HUDEP-2 (cell line): ENCODE results near the gene HOXD1.

ENCODE experiments used
- DNase-seq, 76 experiments: peaks; one replicate each; lab custom pipeline; 2025; ENCODE audit not compliant: unreplicated experiment in 76 of 76; lab: John Stamatoyannopoulos, UW

Gene HOXD1

DNA sequence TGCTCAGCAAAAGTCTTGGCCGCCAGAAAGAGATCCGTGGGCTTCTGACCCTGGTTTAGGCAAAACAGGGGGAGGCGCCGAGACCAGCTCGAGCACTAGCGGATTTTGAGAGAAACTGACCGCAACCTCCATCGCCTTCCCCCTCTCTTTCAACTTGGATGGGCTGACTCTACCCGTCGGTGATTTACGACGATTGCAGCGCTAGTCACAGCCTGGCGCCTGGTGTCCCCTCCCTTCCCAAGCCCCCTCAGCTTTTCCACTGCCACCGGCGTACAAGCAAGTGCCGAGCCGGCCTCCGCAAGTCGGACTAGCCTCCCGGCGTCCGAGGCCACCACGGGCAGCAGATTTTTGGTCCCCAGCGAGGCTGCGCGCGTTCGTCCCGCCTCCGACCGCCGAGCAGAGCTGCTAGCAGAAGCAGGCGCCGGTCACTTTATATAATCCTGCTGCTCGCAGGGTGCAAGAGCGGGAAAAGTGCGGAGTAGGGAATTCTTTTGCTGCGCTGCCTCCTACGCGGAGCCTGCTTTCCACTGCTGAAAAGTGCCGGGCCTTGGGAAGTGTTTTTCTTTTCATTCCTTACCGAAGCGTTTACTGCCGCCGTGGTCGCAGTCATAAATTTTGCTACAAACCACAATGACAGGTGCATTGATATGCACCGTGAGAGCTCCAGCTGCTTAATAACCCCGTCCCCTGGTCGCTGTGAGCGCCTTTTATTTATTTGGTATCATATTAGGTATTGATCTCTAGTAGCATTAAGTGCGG lies 23.7 kb upstream of the HOXD1 start:
- no peak for DNase-seq

DNA sequence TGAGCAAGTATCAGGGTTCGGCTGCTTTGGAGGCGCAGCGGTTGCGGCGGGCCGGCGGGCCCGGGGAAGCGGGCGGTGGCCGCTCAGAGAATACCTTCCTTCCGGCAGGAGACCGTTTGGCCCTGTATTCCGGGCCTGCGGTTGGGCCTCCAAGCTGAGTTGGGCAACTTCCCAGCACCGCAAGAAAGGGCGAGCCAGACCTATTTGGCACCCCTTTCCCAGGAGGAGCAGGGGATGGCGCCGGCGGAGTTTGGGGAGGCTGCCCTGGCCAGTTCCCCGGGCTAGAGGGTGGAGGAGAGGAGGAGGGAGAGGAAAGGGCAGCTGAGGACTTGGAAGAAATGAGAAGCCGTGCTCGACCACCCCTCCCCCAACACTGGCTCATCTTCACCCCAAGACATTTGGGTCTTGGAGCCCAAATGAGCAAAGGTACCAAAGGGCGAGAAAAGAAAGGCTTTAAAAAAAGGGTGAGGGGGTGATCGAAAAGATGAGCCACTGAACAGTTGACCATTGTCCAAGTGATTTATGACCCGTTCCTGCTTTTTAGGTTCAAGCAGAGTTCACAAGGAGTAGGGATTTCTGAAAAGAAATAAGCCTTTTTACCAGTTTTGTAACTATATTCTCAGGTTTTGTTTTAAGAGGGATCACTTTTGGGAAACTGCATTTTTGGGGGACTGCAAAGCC lies 23.0 kb upstream of the HOXD1 start:
- DNase-seq, result no peak

DNA sequence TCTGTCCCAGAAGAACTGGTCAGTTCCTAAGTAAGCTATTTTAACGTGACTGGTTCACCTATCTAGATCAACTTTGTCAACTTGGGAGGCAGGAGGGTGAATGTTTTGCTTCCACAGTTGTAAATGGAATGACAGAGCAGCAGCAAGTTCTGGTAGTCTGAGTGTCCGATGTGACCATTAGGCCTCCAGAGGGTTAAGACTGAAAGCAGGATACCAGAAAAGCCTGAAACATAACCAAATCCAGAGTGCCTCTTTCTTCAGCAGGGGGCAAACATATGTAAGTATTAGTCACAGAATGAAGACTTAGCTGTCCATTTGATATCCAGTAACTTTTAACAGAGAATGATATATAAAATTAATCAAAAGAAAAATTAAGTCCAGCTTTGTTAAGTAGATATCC lies 22.2 kb upstream of the HOXD1 start:
- no peak for DNase-seq

DNA sequence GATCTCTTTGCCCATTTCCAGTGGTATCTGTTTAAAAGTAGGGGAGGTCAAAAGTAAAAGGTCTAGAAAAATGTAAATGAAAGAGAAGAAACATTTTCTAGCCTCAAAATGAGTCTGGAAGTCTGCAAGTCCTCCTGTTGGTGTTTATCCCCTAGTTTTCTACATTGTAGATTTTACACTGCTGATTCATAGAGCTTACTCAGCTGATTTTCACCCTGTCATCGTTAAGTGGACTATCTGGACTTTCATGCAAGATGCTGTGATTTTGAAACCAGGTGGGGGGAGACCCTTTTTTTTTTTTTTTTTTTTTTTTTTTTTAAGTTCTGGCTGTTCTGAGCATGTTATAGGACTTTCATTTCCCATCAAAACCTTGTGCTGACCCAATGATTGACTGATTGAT lies 21.1 kb upstream of the HOXD1 start:
- no peak for DNase-seq

DNA sequence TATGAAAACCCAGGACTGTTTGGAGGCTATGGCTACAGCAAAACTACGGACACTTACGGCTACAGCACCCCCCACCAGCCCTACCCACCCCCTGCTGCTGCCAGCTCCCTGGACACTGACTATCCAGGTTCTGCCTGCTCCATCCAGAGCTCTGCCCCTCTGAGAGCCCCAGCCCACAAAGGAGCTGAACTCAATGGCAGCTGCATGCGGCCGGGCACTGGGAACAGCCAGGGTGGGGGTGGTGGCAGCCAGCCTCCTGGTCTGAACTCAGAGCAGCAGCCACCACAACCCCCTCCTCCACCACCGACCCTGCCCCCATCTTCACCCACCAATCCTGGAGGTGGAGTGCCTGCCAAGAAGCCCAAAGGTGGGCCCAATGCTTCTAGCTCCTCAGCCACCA lies 19.3 kb upstream of the HOXD1 start:
- DNase-seq, result no peak

DNA sequence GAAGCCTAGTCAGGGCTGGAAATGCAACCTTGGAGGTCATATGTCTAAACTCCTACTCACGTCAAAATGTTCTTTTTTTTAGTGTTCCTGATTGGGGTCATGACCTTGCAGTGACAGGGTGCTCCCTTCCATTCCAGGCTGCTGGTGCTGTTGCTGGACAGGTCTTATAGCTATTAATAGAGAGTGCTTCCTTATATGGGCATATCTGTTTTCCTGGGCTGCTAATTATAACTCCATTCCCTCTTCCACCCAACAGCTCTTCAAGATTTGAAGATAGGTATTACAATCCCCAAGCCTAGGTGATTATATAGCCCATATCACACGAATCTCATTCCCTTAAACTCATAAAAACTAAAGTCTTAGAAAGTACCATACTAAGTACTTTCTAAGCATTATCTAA lies 18.8 kb upstream of the HOXD1 start:
- DNase-seq, result no peak

DNA sequence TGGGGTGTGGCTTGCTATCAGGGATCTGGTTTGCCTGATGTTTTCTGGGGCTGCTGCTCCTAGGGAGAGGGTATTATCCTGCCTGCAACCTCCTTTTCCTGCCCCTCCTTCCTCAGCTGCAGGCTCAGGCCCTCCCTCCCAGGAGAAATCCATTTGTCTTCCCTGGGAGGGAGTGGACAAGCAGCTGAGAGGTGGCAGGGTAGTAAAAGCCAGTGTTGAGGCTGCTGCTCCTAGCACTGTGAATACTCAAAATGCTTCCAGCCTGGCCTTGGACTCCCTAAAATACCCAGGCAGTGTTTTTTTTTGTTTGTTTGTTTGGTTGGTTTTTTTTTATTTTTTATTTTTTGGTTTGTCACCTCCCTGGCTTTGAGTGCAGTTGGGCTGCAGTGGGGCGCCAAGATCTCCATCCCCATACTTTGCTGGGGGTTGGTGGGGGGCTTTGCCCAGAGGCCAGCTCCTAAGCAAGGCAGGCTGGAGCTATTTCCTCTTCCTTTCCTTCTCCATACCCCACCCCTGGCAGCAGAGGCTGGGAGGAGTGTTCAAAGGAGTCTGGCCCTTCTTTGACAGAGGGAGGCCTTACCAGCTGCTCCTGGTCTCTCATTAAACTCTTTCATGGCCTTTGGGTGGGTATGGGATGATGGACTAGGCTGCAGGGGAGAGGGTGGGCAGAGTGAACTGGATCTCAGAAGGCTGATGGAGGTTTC lies 17.7 kb upstream of the HOXD1 start:
- no peak for DNase-seq

DNA sequence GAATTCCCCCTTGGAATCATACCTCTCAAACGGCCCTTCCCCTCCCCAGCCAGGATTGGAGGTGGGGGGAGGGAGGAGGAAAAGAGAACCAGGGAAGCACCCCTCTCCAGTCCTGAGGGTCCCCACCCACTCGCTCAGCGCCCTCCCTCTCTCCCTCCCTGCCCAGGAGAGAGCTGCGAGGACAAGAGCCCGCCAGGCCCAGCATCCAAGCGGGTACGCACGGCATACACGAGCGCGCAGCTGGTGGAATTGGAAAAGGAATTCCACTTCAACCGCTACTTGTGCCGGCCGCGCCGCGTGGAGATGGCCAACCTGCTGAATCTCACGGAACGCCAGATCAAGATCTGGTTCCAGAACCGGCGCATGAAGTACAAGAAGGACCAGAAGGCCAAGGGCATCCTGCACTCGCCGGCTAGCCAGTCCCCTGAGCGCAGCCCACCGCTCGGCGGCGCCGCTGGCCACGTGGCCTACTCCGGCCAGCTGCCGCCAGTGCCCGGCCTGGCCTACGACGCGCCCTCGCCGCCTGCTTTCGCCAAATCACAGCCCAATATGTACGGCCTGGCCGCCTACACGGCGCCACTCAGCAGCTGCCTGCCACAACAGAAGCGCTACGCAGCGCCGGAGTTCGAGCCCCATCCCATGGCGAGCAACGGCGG lies 17.0 kb upstream of the HOXD1 start:
- no peak for DNase-seq

DNA sequence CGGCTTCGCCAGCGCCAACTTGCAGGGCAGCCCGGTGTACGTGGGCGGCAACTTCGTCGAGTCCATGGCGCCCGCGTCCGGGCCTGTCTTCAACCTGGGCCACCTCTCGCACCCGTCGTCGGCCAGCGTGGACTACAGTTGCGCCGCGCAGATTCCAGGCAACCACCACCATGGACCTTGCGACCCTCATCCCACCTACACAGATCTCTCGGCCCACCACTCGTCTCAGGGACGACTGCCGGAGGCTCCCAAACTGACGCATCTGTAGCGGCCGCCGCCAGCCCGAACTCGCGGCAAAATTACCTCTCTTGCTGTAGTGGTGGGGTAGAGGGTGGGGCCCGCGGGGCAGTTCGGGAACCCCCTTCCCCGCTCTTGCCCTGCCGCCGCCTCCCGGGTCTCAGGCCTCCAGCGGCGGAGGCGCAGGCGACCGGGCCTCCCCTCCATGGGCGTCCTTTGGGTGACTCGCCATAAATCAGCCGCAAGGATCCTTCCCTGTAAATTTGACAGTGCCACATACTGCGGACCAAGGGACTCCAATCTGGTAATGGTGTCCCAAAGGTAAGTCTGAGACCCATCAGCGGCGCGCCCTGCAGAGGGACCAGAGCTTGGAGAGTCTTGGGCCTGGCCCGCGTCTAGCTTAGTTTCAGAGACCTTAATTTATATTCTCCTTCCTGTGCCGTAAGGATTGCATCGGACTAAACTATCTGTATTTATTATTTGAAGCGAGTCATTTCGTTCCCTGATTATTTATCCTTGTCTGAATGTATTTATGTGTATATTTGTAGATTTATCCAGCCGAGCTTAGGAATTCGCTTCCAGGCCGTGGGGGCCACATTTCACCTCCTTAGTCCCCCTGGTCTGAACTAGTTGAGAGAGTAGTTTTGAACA lies 16.2 kb upstream of the HOXD1 start:
- no peak for DNase-seq

DNA sequence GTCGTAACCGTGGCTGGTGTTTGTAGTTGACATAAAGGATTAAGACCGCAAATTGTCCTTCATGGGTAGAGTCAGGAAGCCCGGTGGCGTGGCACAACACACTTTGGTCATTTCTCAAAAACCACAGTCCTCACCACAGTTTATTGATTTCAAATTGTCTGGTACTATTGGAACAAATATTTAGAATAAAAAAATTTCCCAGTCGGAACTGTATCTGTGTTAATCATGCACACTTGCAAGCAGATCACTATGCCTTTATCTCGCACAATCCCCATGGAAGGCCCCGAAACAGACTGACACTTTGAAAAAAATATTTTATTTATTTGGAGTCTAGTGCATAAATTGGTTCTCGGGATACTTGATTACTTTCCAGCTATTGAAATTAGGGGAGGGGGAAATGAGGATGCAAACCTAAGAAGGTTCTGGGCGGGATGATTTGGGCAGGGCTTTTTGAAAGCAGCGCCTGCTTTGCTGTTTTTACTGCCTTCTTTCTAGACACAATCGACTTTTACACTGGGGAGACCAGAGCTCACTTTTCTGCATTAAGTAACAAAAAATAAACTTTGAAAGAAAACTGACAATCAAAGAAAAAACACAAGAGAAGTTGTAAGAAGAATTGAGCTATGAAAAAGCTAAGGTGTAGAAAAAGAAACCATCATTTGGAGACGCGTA lies 15.4 kb upstream of the HOXD1 start:
- DNase-seq, result no peak

DNA sequence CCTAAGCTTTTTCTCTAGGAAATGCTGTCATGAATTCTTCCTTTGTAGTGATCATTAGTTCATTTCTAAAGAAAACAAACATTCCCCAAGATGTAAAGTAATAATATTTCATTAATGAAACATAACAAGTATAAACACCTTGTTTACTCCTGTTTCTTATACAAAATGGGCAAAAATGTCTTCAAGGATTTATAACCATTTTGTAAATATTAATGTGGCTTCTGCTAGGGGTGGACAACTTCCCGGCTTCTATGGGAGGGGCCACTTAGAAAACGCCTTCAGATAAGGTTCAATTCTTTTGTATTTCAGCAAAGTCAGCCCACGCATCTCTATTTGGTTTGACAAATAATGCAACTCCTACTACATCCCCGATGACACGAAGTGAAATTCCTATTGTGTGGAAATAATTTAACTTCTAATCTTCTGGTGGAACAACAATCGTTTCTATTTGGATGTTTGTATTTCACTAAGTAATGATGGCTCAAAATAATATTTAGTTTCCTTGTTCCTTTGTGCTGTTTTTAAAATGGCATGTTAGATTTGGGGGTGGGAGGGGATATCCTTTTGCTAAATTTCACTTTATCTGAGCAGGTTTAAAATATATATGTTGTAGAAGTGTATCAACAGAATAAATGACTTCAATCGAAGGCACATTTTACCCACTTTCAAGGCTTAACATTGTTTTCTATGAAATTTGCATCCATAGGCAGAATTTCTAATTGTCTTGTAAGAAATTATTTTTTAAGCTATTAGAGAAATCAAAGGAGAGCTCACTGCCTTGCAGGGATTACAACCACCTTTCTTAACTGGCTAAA lies 14.7 kb upstream of the HOXD1 start:
- DNase-seq, result no peak

DNA sequence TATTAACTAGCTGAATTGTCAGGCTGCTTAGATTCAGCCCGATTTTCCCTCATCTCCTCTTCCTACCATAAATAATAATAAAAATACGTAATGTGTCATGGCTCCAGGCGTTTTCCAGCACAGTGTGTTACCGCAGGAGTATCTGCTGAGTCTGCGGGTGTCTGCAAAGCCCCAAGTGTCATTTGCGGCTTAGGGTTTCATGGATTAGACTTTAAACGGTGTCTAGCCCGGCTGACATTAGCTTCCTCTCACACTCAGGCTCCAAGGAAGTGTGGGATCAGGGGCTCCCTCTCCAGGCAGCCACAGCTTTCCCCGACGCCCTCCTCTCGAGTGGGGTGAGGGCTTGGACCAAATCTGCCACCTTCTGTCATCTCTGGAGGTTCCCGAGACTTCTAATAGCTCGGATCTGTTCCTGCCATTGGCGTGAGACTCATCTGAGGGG lies 14.1 kb upstream of the HOXD1 start:
- DNase-seq, result no peak

DNA sequence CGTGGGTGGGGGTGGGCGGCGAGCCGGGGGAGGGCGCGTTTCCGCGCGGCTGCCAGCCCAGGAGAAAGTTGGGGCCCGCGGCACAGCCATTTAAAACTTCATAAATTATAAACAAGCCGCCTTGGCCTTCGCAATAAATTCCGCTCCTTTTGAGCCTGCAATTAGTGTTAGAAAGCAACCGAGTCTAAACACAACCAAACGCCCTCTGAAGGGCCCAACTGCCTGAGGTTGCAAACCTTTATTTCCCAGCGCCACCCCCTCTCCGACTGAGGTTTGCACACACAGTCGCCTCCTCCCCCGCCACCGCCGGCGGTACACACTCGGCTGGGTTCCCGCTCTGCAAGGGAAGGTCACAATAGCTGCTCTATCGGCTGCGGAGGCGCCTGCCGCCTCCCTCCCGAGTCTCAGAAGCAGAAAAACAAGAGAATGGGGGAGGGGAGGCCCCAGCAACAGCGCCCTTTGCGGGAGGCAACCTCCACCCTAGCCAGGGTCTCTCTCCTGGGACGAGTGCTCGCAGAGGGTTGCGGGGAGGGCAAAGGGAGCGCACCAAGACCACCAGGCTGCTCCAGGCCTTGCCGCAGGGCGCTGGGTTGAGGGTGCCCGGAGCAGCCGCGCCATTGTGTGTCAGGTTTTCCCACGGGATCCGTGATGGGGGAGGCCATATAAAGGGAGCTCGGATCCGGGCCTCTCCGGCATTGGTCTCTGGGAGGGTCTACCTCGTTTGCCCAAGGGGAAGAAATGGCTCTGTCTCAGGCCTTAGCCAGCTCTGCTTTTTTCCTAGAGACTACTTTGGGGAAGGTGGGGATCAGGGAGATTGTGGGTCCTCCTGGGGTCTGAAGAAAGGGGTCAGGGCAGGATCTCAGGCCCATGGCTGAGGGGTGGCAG lies 13.4 kb upstream of the HOXD1 start:
- DNase-seq, result peak in 1 of 76 experiments; percentile 17

DNA sequence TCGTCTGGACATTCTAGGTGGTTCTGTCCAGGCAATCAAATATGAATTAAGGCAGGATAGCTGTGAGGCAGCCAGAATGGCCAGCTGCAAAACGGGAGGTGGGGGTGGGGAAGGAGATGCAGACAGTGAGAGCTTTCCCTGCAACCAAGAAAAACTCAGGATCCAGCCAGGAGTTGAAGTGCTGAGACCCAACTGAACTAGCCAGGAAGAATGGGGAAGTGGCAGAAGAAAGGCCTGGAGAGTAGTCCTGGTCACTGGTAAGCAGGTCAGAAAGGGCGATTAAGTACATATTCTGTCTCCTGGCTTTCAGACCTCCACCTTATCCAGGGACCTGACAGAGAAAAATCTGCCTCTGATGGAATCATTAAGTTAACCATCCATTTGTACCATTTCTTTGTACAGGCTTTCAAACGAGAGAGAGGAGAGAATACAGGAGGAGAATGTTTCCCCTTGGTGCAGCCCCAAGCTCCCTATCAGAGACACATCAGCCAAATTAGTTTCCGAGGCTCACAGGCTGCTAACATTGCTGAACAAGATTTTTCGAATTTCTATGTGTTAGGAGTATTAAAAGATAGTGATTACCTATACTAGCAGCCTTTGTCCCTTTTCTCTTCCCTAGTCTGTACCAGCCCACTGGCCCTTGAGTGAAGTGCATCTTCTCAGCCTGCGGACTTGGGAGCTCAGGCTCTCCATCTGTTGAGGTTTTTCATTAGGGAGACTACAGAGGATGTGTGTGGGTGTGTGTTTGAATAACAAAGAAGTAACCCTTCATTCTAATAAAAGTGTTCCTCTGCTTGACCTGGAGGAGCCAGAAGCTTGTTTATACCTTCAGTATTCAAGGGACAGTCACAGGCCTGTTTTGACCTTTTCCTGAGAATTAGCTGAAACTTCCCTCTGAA lies 12.5 kb upstream of the HOXD1 start:
- DNase-seq, result no peak

DNA sequence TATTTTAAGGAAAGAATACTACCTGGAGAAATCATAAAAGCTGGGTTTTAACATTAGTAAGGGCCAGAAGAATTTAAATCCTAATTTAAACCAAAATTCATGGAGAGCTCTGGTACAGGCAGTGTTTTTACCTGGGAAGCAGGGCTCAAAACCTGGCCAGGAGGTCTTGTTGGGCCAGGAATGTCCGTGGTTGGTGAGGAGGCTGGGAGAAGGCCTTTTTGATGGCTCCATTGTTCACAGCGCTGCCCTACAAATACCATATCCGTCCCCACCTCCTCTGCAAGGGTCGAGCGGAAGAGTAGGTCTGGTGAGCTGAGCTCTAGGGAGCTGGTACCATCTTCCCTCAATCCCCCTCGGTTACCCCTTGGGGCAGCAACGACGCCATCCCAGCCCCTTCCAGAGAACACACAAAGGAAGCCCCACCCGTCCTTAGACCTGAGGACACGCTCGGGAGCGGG lies 10.9 kb upstream of the HOXD1 start:
- DNase-seq, result no peak

DNA sequence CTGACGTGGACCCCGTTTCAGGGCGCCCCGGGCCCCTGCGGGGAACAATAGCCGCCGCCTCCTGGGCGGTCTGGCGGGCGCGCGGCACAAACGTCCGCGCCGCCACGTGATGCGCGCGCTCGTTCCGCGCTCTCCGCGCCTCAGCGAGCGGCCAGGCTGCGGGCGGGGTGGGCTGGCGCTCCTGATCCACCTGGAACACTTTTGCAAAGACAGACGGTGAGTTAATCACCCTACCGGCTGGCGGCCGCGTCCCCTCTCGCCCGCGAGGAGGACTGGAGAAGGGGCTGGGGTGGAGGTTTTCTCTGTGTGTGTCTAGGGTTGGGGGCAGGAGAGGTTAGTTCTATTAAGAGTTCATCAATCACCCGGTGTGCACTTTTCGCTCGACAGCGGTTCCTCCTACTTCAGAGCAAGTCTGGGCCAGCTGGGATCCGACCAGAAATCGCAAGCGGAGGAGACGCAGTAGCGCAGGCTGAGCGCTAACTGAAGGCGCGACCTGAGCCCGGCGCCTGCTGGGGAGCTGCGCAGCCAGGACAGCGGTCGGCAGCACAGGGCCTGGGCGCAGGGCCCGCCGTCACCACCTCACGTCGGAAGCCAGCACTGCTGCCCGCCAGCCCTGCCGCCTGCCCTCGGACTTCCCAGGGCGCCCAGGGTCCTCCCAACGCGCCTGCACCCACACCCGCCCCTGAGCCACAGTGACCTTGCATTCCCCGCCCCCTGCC lies 10.3 kb upstream of the HOXD1 start:
- DNase-seq, result peak in 2 of 76 experiments; percentile 7 to 17
